ENCODE measurements around the gene EXOC3L4.
"Not testable (repeated sequence)": the region's sequence is repeated elsewhere in the genome, so short reads cannot be mapped to it uniquely, and the experiment has no call there.

The EXOC3L4 gene

GRCh38 chr14:103103461-103104388 lies 9.2 kb downstream of the EXOC3L4 start:
- FAIRE-seq (no peak), DNase-seq (ENCODE audit: extremely low spot score, insufficient read length, low read depth) (no peak)

- DNase-seq (ENCODE audit: extremely low spot score, insufficient read length, low read depth) (no peak), FAIRE-seq (no peak)
Observed at GRCh38 chr14:103104389-103104653, 9.8 kb downstream of the EXOC3L4 start.

GRCh38 chr14:103104654-103105452 lies 10.3 kb downstream of the EXOC3L4 start:
- DNase-seq (ENCODE audit: extremely low spot score, insufficient read length, low read depth) (peak; percentile 75), FAIRE-seq (peak; percentile 77)

GRCh38 chr14:103105580-103106150 lies 11.1 kb downstream of the EXOC3L4 start:
- FAIRE-seq (peak; percentile 44), DNase-seq (ENCODE audit: extremely low spot score, insufficient read length, low read depth) (no peak)

GRCh38 chr14:103107455-103107854 lies 12.9 kb downstream of the EXOC3L4 start:
- no peak for FAIRE-seq
- no peak for DNase-seq (ENCODE audit: extremely low spot score, insufficient read length, low read depth)

- no peak for DNase-seq (ENCODE audit: extremely low spot score, insufficient read length, low read depth)
- no peak for FAIRE-seq
Observed at GRCh38 chr14:103107941-103108748, 13.6 kb downstream of the EXOC3L4 start.

DNA sequence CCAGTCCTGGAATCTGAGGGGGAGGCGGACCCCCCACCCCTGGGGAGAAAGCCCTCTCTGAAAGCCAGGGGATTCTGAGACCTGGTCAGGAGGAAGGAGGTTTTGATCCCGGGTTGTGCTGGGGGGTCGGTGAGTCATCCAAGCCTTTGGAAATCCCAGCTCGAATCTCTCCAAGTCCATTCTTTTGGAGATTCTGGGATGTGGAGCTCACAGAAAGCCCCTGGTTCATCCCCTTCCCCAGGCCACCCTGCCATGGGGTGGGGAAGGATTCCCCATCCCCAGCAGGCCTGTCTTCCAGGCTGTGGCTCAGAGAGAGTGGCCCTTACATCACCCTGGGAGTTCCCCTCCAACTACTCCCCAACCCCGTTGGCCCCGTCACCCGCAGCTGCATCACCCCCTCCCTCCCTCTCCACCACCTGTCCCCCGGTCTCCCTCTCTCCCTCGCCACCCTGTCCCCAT lies 14.3 kb downstream of the EXOC3L4 start:
- peak; percentile 65 for FAIRE-seq
- no peak for DNase-seq (ENCODE audit: extremely low spot score, insufficient read length, low read depth)

GRCh38 chr14:103109535-103110441 lies 15.3 kb downstream of the EXOC3L4 start:
- no peak for FAIRE-seq
- DNase-seq (ENCODE audit: extremely low spot score, insufficient read length, low read depth) = no peak

GRCh38 chr14:103110681-103111231 lies 16.2 kb downstream of the EXOC3L4 start:
- DNase-seq (ENCODE audit: extremely low spot score, insufficient read length, low read depth) = no peak

GRCh38 chr14:103111232-103111868 lies 16.8 kb downstream of the EXOC3L4 start:
- no peak for FAIRE-seq
- DNase-seq (ENCODE audit: extremely low spot score, insufficient read length, low read depth) = no peak

More at GRCh38 chr14:103110681-103111231, 16.2 kb downstream of the EXOC3L4 start:
- no peak for FAIRE-seq

GRCh38 chr14:103112400-103113243 lies 18.1 kb downstream of the EXOC3L4 start:
- no peak for DNase-seq (ENCODE audit: extremely low spot score, insufficient read length, low read depth)
- FAIRE-seq = no peak

DNA sequence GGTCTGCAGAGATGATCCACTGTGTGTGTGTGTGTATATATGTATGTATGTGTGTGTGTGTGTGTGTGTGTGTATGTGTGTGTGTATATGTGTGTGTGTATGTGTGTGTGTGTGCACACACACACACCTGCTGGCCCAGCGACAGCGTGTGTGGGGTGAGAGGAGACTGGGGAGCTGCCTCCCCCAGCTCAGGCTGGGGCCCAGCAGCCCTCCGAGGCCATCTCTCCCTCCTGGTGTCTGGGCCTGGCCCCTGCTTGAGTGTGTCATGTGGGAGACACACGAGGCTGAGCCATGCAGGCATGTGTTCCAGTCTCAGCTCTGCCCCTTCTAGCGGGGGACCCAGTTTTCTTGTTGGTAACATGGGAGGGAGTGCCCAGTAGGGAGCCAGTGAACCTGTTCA lies 18.8 kb downstream of the EXOC3L4 start:
- no peak for FAIRE-seq
- DNase-seq (ENCODE audit: extremely low spot score, insufficient read length, low read depth) = no peak

GRCh38 chr14:103113774-103114173 lies 19.2 kb downstream of the EXOC3L4 start:
- DNase-seq (ENCODE audit: extremely low spot score, insufficient read length, low read depth) (no peak), FAIRE-seq (no peak)

DNA sequence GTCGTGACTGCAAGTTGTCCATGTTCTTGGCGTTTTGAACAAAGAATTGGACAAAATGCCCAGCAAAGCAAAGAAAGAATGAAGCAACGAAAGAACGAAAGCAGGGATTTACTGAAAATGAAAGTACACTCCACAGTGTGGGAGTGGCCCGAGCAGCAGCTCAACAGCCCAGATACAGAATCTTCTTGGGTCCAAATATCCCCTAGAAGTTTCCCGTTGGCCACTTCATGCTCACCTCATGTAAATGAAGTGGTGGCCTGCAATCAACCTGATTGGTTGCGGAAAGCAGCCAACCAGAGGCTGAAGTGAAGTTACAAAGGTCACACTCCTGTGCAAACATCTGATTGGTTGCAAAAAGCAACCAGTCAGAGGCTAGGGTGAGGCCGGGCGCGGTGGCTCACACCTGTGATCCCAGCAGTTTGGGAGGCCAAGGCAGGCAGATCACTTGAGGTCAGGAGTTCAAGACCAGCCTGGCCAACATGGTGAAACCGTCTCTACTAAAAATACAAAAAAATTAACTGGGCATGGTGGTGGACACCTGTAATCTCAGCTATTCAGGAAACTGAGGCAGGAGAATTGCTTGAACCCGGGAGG lies 20.7 kb downstream of the EXOC3L4 start:
- FAIRE-seq = peak; percentile 72

GRCh38 chr14:103115845-103116572 lies 21.5 kb downstream of the EXOC3L4 start:
- FAIRE-seq (no peak), DNase-seq (ENCODE audit: extremely low spot score, insufficient read length, low read depth) (no peak)

More for the DNA sequence above, 20.7 kb downstream of the EXOC3L4 start:
- DNase-seq (ENCODE audit: extremely low spot score, insufficient read length, low read depth) = not testable (repeated sequence)

DNA sequence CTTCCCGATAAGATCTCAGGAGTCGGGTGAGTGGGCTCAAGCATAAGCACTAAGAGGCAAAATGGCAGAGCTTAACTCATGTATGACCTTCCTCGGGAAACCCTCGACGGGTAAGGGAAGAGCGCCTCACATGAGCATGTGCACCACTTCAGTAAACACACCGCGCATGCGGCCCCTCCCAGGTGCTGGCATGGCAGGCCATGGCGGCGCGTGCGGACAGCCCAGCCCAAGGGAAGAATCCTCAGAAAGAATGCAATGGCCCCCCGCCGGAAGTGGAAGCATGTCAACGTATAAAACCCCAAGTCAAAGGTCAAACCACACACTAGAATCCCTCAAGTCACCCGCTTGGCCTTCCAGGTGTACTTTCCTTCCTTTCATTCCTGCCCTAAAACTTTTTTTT lies 22.1 kb downstream of the EXOC3L4 start:
- no peak for FAIRE-seq
- no peak for DNase-seq (ENCODE audit: extremely low spot score, insufficient read length, low read depth)

Data from GM18507 (cell line).